Measurements from ENCODE around the gene PPM1A.

The PPM1A gene

GRCh38 chr14:60214003-60214402, 35.0 kb upstream of the PPM1A start:
- no peaks in the 10 kb centered on the region for H4K20me1 ChIP-seq (ENCODE audit: low read depth, low read length)
- no peak overlapping the region for H3K4me2 ChIP-seq (ENCODE audit: low read depth, low read length, poor library complexity, severe bottlenecking)
- H3K9me3 ChIP-seq (ENCODE audit: insufficient read depth, low read length): no peaks in the 10 kb centered on the region
- no peaks in the 10 kb centered on the region for H3F3A ChIP-seq (ENCODE audit: insufficient read depth)
- no peaks in the 10 kb centered on the region for H3K79me2 ChIP-seq (ENCODE audit: insufficient read depth, low read length)
- H3K36me3 ChIP-seq (ENCODE audit: low read length): no peaks in the 10 kb centered on the region
- no peak overlapping the region for H3K27ac ChIP-seq (ENCODE audit: low read depth, low read length)
- TF ChIP-seq EZH2phosphoT487 (conservative IDR thresholded peaks at IDR 0.05; ENCODE audit: low read length) (no peak), CTCF (IDR thresholded peaks at IDR 0.05; ENCODE audit: insufficient read depth, low read length, poor library complexity, severe bottlenecking) (no peak)
- no peak overlapping the region for H3K9ac ChIP-seq (ENCODE audit: low read length)
- no peak overlapping the region for H3K4me3 ChIP-seq (ENCODE audit: insufficient read depth, low read length, poor library complexity, severe bottlenecking)
- no peaks in the 10 kb centered on the region for H3K27me3 ChIP-seq (ENCODE audit: low read length)
- H3K9me2 ChIP-seq (replicated peaks; ENCODE audit: insufficient read depth, low read length): no peaks in the 10 kb centered on the region
- no peak overlapping the region for H2AFZ ChIP-seq (ENCODE audit: low read depth, low read length, severe bottlenecking)

- no peaks in the 10 kb centered on the region for H3K27me3 ChIP-seq (ENCODE audit: low read length)
- no peaks in the 10 kb centered on the region for H3K9me3 ChIP-seq (ENCODE audit: insufficient read depth, low read length)
- no peak overlapping the region for H2AFZ ChIP-seq (ENCODE audit: low read depth, low read length, severe bottlenecking)
- no peaks in the 10 kb centered on the region for H3K9me2 ChIP-seq (replicated peaks; ENCODE audit: insufficient read depth, low read length)
- no peaks in the 10 kb centered on the region for H4K20me1 ChIP-seq (ENCODE audit: low read depth, low read length)
- no peak overlapping the region for H3K9ac ChIP-seq (ENCODE audit: low read length)
- no peaks in the 10 kb centered on the region for H3K36me3 ChIP-seq (ENCODE audit: low read length)
- no peak overlapping the region for H3K4me2 ChIP-seq (ENCODE audit: low read depth, low read length, poor library complexity, severe bottlenecking)
- TF ChIP-seq EZH2phosphoT487 (conservative IDR thresholded peaks at IDR 0.05; ENCODE audit: low read length) (no peak), CTCF (IDR thresholded peaks at IDR 0.05; ENCODE audit: insufficient read depth, low read length, poor library complexity, severe bottlenecking) (no peak)
- H3F3A ChIP-seq (ENCODE audit: insufficient read depth): no peaks in the 10 kb centered on the region
- no peak overlapping the region for H3K4me3 ChIP-seq (ENCODE audit: insufficient read depth, low read length, poor library complexity, severe bottlenecking)
- H3K27ac ChIP-seq (ENCODE audit: low read depth, low read length): no peak overlapping the region
- H3K79me2 ChIP-seq (ENCODE audit: insufficient read depth, low read length): no peaks in the 10 kb centered on the region
These were observed 34.5 kb upstream of the PPM1A start for GRCh38 chr14:60214415-60215126.

GRCh38 chr14:60215127-60215444, 33.9 kb upstream of the PPM1A start:
- H3K27ac ChIP-seq (ENCODE audit: low read depth, low read length): no peak overlapping the region
- no peak overlapping the region for H3K4me2 ChIP-seq (ENCODE audit: low read depth, low read length, poor library complexity, severe bottlenecking)
- TF ChIP-seq CTCF (IDR thresholded peaks at IDR 0.05; ENCODE audit: insufficient read depth, low read length, poor library complexity, severe bottlenecking): no peak
- no peak for TF ChIP-seq EZH2phosphoT487 (conservative IDR thresholded peaks at IDR 0.05; ENCODE audit: low read length)

More at GRCh38 chr14:60215127-60215444, 33.9 kb upstream of the PPM1A start:
- no peak overlapping the region for H2AFZ ChIP-seq (ENCODE audit: low read depth, low read length, severe bottlenecking)
- H3K4me3 ChIP-seq (ENCODE audit: insufficient read depth, low read length, poor library complexity, severe bottlenecking): no peak overlapping the region
- no peak overlapping the region for H3K9ac ChIP-seq (ENCODE audit: low read length)
- H3K79me2 ChIP-seq (ENCODE audit: insufficient read depth, low read length): no peaks in the 10 kb centered on the region
- H3K36me3 ChIP-seq (ENCODE audit: low read length): no peaks in the 10 kb centered on the region
- no peaks in the 10 kb centered on the region for H3F3A ChIP-seq (ENCODE audit: insufficient read depth)
- H3K9me3 ChIP-seq (ENCODE audit: insufficient read depth, low read length): no peaks in the 10 kb centered on the region
- no peaks in the 10 kb centered on the region for H3K27me3 ChIP-seq (ENCODE audit: low read length)
- no peaks in the 10 kb centered on the region for H4K20me1 ChIP-seq (ENCODE audit: low read depth, low read length)
- H3K9me2 ChIP-seq (replicated peaks; ENCODE audit: insufficient read depth, low read length): no peaks in the 10 kb centered on the region
